ENCODE measurements around the gene MYO7B. TPM values are rescaled to one million over a fixed set of nuclear protein-coding genes. Genes with fewer than 3 reads are reported as not detected.
A peak's percentile ranks its signal among the peaks of the same experiment; 100 is the strongest.

MYO7B gene
- total RNA-seq (10 to 100 TPM; 32.3 to 55.7 (median 50.1) TPM), polyA plus RNA-seq (100 to 1,000 TPM in 2 of 3 donors, 10 to 100 TPM in 1; 76.9 to 165 (median 103) TPM)
- long read RNA-seq, donor 1, partial matches to known transcripts = 0 of 1 reads
- long read RNA-seq, donor 1, other reads (novel, unspliced or antisense) = 0 of 1 reads
- long read RNA-seq, donor 2, partial matches to known transcripts = 0 of 2 reads
- long read RNA-seq, donor 2, other reads (novel, unspliced or antisense) = 0 of 2 reads

GRCh38 chr2:127535422-127535901 lies at the start of gene MYO7B:
MYO7B (plus strand) TSS chr2:127535683; CDS start chr2:127559723, 24,040 bp downstream.
- peaks cover 0 to 14% (median 0%) of the 10 kb centered on the region in 7 donors for H3K27me3 ChIP-seq (replicated peaks in 1 of 7)
- intact Hi-C loops (cut with DNase I; ENCODE audit: low total_unique reads) = no loop called here
- H3K4me3 ChIP-seq = no peak within 1 kb of the TSS
- no peaks in the 10 kb centered on the region for H3K4me1 ChIP-seq
- no peak for TF ChIP-seq CTCF (IDR thresholded peaks at IDR 0.05 in 8 of 11, conservative IDR thresholded peaks at IDR 0.05 in 3 of 11)
- no peak for TF ChIP-seq POLR2A (IDR thresholded peaks at IDR 0.05)
- no peak for TF ChIP-seq POLR2AphosphoS5 (IDR thresholded peaks at IDR 0.05)
- 64 to 75% (median 72%) methylated on average over 11 of the region's 11 CpGs for WGBS, 5 donors
- no peaks in the 10 kb centered on the region for H3K36me3 ChIP-seq
- no peak within 1 kb of the TSS for H3K27ac ChIP-seq
- no peak for DNase-seq
- peaks cover 0 to under 1% (median 0%) of the 10 kb centered on the region in 8 donors for H3K9me3 ChIP-seq

GRCh38 chr2:127485694-127486071 lies 49.8 kb upstream of the MYO7B start:
- peaks cover 3 to 27% (median 9%) of the 10 kb centered on the region in 6 donors for H3K4me1 ChIP-seq
- no peak for DNase-seq
- WGBS, 5 donors = 35 to 55% (median 52%) methylated on average over 5 of the region's 5 CpGs
- peaks cover 3 to 100% (median 85%) of the 10 kb centered on the region in 6 donors for H3K36me3 ChIP-seq
- intact Hi-C loops (cut with DNase I; ENCODE audit: low total_unique reads) = no loop called here
- H3K27me3 ChIP-seq (replicated peaks in 1 of 7) = no peaks in the 10 kb centered on the region
- H3K4me3 ChIP-seq = no peak overlapping the region
- peak overlapping the region in 6 of 8 donors; percentile 0 to 55 (median 34) for H3K27ac ChIP-seq
- no peaks in the 10 kb centered on the region for H3K9me3 ChIP-seq
- TF ChIP-seq POLR2A (IDR thresholded peaks at IDR 0.05) (no peak), CTCF (IDR thresholded peaks at IDR 0.05 in 8 of 11, conservative IDR thresholded peaks at IDR 0.05 in 3 of 11) (no peak)

- Histone ChIP-seq H3K36me3 (peaks cover 3 to 100% (median 85%) of the 10 kb centered on the region in 6 donors), H3K27me3 (replicated peaks in 1 of 7) (no peaks in the 10 kb centered on the region), H3K9me3 (no peaks in the 10 kb centered on the region), H3K4me3 (no peak overlapping the region), H3K4me1 (peaks cover 3 to 27% (median 9%) of the 10 kb centered on the region in 6 donors), H3K27ac (peak overlapping the region in 6 of 8 donors; percentile 0 to 55 (median 34))
- 59 to 80% (median 76%) methylated on average over 8 of the region's 8 CpGs for WGBS, 5 donors
- TF ChIP-seq CTCF (IDR thresholded peaks at IDR 0.05 in 8 of 11, conservative IDR thresholded peaks at IDR 0.05 in 3 of 11) = no peak
- no peak for TF ChIP-seq POLR2AphosphoS5 (IDR thresholded peaks at IDR 0.05)
- no peak for TF ChIP-seq POLR2A (IDR thresholded peaks at IDR 0.05)
- DNase-seq = no peak
- intact Hi-C loops (cut with DNase I; ENCODE audit: low total_unique reads) = no loop called here
Measured at GRCh38 chr2:127486247-127487058, 49.0 kb upstream of the MYO7B start.

- intact Hi-C loops (cut with DNase I; ENCODE audit: low total_unique reads) = no loop called here
- TF ChIP-seq CTCF (IDR thresholded peaks at IDR 0.05 in 8 of 11, conservative IDR thresholded peaks at IDR 0.05 in 3 of 11) = no peak
- TF ChIP-seq POLR2AphosphoS5 (IDR thresholded peaks at IDR 0.05) = no peak
- TF ChIP-seq POLR2A (IDR thresholded peaks at IDR 0.05) = no peak
- H3K4me3 ChIP-seq = no peak overlapping the region
- no peak overlapping the region for H3K27ac ChIP-seq
- H3K36me3 ChIP-seq = peaks cover 3 to 100% (median 97%) of the 10 kb centered on the region in 6 donors
- 92 to 95% (median 93%) methylated on average over 4 of the region's 4 CpGs for WGBS, 5 donors
- no peak for DNase-seq
- peaks cover 3 to 22% (median 9%) of the 10 kb centered on the region in 6 donors for H3K4me1 ChIP-seq
- no peaks in the 10 kb centered on the region for H3K27me3 ChIP-seq (replicated peaks in 1 of 7)
- no peaks in the 10 kb centered on the region for H3K9me3 ChIP-seq
Measured at GRCh38 chr2:127490283-127490682, 45.2 kb upstream of the MYO7B start.
